ENCODE data around the gene WIZ.
A peak's percentile ranks its signal among the peaks of the same experiment; 100 is the strongest.

The WIZ gene

GRCh38 chr19:15444505-15445226 is 5.1 kb downstream of the WIZ start:
- DNase-seq, result no peak

DNA sequence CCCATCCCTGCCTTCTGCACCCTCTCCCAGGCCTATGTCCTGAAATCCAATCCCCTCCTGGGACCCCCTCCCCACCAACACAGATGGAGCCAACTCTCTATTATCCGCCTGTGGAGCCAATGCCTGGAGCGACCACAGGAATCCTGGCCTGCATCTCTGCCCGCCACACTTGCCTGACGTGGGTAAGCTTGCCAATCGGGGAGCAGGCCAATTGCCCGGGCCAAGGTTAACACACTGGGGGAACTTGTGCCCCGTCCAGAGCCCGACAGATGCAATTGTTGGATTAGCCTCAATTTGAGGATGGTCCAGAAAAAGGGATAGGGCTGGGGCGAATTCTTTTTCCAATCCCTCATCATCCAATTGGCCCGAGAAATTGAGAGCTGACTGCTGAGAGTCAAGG is 5.9 kb downstream of the WIZ start:
- DNase-seq, result no peak

DNA sequence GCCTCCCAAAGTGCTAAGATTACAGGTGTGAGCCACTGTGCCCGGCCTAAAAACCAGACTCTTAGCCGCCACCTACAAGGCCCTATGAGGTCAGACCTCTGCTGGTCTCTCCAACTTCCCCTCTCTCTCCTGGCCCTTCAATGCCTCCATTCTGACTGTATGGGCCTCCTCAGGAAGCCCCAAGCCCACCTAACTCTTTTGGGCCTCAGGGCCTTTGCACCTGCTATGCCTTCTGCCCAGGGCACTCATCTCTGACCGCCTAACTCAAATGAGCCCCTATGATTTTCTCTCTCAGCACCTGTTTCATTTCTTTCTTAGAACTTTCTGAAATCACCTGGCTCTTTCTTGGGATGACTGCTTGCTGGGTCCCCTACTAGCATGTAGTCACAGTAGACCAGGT is 6.4 kb downstream of the WIZ start:
- no peak for DNase-seq

DNA sequence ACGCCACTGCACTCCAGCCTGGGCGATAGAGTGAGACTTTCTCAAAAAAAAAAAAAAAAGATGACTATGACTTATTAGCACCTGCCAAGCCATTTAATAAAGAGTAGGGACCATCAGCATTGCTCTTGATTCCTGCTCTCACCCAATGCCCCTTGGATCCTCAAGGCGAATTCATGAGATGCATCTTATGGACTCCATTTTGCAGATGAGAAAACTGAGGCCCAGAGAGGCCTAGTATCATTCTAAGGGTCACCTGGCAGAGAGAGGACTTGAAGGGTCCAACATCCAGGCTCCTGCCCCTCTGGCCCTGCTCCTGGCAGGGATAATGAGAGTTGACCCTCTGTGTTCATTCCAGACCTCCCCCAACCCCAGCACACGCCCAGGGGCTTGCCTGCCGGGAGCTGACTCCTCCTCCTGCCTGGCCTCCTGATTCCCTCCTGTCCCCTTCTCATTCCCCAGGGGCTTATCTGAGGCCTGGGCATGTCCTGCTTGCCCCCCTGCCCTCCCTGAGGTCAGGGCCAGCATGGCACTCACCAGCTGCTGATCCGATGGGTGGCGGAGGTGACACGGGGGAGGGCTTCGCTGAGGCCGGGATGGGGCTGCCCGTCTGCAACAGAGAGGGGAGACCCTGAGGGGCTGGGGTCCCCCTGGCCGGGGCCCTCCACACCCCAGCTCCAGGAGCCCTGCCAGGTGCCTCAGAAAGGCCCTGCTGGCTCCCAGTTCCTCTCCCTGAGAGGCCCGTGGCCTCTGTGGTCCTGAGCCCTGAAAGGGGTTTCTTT is 7.4 kb downstream of the WIZ start:
- no peak for DNase-seq

- DNase-seq, result no peak
These were observed 8.4 kb downstream of the WIZ start for GRCh38 chr19:15441317-15441716.

GRCh38 chr19:15439821-15440641 is 9.7 kb downstream of the WIZ start:
- no peak for DNase-seq

DNA sequence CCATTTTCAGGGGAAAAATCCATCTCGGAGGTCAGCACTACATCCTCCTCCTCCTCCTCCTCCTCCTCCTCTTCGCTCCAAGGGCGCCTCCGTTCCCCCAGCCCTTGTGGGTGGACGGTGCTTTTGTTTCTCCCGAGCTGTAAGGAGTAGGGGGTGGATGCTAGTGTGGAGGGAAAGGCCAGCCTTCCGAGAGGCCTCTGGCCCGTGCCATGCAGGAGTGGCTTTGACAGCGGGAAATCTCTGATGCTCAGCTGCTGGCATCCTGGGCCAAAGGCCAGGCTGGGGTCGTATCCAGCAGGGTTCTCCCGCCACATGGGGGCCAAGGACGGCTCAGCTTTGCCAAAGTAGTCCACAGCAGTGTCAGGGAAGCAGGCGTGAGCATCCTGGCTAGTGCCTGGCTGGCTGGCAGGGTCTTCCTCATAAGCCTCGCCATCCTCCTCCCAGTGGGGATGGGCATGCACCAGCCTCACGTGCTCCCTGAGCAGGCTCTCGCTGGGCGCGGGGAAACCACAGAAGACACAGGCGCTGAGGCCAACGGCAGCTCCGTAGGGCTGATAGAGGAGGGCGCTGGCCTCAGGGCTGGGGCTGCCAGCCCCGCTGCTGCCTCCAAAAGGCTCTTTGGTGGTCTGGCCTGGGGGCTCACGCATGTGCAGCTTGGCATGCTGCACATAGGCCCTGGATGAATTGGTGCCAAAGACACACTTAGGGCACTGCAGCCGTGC is 10.5 kb downstream of the WIZ start:
- no peak for DNase-seq

GRCh38 chr19:15438577-15438976 is 11.2 kb downstream of the WIZ start:
- no peak for DNase-seq

DNA sequence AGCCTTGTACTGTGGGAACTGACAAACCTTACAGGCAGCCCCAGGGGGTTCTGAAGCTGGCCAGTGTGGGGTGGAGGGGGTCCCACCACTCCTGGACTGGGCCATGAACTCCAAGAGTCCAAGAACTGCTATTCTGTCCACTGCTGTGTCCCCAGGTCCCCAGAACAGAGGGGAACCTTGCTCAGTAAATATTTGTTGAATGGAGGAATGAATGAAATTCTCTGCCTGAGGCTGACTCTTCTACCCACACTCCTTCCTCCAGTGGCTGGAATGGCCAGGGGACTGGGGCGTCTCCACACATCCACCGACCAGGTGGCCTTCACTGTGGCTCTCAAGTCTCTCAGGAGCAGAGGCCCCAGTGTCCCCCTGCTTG is 11.6 kb downstream of the WIZ start:
- no peak for DNase-seq

DNA sequence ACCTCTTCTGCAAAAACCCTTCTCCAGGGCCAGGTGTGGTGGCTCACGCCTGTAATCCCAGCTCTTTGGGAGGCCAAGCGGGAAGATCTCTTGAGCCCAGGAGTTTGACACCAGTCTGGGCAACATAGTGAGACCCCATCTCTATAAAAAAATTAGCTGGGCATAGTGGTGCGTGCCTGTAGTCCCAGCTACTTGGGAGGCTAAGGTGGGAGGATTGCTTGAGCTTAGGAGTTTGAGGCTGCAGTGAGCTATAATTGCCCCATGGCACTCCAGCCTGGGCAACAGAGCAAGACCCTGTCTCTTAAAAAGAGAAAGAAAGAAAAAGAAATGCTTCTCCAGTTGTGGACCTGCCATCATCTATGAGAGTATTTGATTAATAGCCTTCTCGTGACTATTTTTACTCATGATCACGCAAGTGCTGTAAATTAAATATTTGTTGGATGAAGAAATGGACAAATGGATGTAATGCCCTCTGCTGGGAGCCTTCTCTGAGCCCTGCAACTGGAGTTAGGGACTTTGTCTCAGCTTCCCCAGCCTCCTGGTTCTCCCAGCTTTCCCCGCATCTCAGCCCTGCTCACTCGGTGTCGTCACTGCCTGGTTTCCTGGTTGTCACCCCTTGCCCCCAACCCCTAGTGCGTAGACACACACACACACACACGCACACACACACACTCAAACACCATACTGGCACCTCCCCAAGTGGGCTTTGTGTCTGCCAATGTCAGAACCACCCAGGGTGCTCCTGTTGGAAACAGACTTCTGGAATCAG is 12.2 kb downstream of the WIZ start:
- DNase-seq, result no peak

GRCh38 chr19:15436826-15437110 is 13.0 kb downstream of the WIZ start:
- DNase-seq, result no peak

DNA sequence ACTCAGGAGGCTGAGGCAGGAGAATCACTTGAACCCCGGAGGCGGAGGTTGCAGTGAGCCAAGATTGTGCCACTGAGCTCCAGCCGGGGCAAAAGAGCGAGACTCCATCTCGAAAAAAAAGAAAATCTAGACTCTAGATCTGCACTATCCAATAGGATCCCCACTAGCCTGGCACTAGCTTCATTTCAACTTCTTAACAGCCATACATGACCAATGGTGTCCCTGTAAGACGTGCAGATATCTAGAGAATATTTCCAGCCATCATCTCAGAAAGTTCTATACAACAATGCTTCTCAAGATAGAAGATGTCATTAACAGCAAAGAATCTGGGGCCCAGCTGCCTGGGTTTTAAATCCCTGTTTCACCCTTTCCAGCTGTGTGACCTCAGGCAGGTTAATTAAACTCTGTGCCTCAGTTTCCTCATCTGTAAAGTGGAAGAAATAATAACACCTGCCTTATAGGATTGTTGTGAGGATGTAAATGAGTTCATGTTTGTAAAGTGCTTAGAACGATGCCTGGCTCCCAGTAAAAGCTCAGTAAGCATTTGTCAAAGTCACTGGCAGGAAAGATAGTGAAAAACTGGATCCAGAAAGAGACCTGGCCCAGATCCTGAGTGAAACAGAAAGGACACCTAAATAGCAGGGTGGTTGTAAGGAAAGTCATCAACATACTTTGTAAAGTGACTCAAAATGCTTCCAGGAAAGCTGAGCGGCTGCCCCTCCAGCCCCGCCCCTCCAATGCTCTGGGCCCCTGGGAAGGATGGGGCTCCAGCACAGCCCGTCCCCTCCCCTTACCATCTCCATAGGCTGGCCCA is 13.5 kb downstream of the WIZ start:
- no peak for DNase-seq

GRCh38 chr19:15433519-15434069 is 16.2 kb downstream of the WIZ start:
- no peak for DNase-seq

DNA sequence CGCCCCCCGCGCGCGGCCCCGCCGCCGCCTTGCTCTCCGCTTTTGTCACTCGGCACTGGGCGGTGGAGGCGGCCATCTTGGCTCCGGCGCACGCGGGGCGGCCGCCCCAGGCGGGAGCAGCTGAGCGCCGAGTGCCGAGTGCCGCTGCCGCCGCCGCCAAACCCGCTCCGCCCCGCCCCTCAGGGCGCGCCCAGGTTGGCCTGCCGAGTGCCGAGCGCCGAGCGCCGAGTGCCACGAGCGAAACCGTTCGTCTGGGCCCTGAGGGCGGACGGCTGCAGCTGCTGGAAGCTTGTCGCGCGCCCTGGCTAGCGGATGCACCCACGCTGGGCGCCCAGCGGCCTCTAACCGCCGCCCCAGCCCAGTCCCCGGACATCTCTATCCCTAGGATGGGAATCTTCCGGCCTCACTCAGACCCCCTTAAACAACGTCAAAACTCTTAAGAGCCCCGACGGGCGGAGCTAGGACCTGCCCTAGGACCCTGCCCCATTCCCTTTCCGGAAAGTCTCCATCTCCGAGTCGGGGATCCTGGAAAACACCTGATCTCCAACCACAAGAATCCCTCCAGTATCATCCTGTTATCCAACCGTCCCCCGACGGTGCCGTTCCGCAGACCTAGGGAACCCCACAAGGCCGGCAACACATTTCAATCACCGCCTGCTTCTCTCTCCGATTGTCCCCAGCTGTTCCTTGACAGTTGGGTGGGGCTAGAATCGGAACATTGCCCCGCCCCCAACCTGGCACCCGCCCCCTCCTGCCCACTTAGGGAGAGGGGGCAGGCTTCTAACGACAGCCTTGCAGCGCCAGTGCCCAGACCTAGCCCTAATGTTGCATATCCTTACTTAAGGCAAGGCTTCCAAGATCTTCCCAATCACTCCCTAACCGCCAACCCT is 16.9 kb downstream of the WIZ start:
- DNase-seq, result peak; percentile 53

DNA sequence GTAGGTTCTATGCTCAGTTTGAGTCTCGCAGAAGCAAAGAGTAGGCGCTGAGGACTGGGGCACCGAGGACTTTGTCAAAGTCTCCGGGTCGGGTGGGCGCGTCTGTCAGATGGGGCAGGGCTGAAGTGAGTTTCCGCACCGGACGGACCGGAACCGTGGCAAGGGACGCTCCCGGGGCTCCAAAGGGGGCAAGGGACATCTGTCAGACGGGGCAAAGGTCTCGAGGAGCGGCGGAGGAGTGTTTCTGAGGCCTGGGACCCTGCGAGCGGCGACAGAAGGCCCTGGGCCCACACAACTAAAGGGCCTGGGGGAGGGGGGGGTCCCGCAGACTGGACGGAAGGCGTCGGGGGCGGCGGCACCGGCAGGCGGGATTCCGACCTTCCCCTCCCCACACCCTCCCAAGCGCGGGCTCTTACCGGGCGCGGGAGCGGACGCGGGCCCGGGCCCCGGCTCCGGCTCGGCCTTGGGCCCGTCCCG is 17.7 kb downstream of the WIZ start:
- no peak for DNase-seq

- no peak for DNase-seq
These were observed 18.2 kb downstream of the WIZ start for GRCh38 chr19:15431396-15432017.

DNA sequence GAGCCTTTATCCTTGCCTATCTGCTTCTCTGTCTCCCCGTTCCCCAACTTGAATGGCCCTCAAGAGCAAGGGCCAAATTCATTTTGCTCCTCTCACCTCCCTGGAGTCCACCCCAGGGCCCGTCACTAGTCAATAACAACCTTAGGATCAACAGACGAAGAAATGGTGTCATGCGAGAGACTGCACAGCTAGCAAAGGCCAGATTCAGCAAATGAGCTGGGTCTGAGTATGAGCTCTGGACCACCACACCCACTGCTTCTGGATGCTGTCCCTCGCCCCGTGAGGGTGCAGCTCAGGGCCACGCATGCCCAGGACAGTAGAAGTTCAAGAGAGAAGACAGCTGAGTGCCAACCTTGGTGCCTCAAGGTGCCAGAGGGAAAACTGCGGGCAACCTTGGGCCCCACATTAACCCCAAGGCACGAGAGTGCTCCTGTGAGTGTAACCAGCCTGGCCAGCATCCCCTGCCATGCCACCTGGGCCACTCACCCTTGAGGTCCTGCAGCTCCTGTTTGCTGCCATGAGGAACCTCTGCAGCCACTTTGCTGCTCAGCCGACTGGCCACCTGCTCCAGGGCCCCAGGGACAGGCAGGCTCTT is 19.1 kb downstream of the WIZ start:
- DNase-seq, result no peak

DNA sequence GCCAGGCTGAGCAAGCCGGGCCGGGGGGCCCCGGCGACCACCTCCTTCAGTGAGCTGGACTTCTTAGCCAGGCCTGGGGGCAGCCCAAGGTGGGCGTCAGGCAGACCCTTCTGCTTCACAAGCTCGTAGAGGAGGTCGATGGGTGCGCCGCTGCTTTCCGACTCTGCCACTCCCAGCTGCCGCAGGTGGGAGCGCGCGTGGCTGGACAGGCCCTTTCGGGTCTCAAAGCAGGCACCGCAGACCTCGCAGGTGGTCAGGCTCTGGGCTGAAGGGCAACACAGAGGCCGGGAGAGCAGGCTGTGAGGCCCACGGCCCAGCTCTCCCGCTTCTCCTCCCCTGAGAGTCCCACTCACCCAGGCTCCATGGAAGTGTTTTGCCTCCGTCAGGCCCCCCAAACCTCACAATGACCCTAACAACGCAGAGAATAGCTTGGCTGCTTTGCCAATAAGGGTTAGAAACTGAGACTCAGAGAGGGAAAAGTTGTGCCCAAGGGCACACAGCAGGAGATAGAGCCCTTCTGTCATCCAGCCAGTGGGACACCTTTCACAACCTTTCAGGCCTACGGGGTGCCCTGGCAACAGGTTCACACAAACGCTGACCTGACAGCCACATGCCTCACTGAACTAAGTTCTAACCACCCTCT is 19.8 kb downstream of the WIZ start:
- no peak for DNase-seq

Measured in DMS 273 treated with DMSO at 0.1 percent for 48 hours (cell line).